Activated T-cell treated with anti-CD3 and anti-CD28 coated beads, Interleukin-2, amount 50 U/mL, for 72 hours (primary cell): Measurements from ENCODE around the gene NAV2. TPM values are rescaled to one million over a fixed set of nuclear protein-coding genes. Genes with fewer than 3 reads are reported as not detected.

Experiments
- ATAC-seq, 2 donors: fragments of 150-1000 bp; cut with Tn5 transposase; replicated peaks in 1 of 2; 2 replicates each; pipeline ENCODE4 v1.10.0; 2021; ENCODE audit warnings: moderate library complexity in 2 of 2, mild to moderate bottlenecking in 1 of 2
- DNase-seq, 2 donors: peaks; one replicate each; pipeline ENCODE4 v3.0.0; 2021 to 2022; ENCODE audit warnings: mixed read lengths in 1 of 2
- H3K27ac Mint-ChIP-seq: one replicate; pipeline ENCODE4 v1.8.0; 2022; ENCODE audit warnings: mild to moderate bottlenecking, moderate library complexity, mixed read lengths
- H3K27me3 Mint-ChIP-seq: one replicate; pipeline ENCODE4 v1.8.0; 2022; ENCODE audit warnings: low read depth, mixed read lengths
- H3K36me3 Mint-ChIP-seq, 2 donors: one replicate each; pipeline ENCODE4 v1.8.0; 2022; ENCODE audit warnings: mixed read lengths in 2 of 2, mild to moderate bottlenecking in 1 of 2; ENCODE audit not compliant: insufficient read depth in 2 of 2
- H3K4me1 Mint-ChIP-seq: one replicate; pipeline ENCODE4 v1.8.0; 2022; ENCODE audit warnings: low read depth, mixed read lengths
- H3K4me3 Mint-ChIP-seq, 2 donors: one replicate each; pipeline ENCODE4 v1.8.0; 2022; ENCODE audit warnings: mild to moderate bottlenecking in 2 of 2, mixed read lengths in 2 of 2, moderate library complexity in 2 of 2
- H3K9me3 Mint-ChIP-seq, 2 donors: one replicate each; pipeline ENCODE4 v1.8.0; 2022; ENCODE audit warnings: mixed read lengths in 2 of 2
- total RNA-seq, 2 donors: library from RNA; stranded (reverse); gene quantifications; one replicate each; pipeline ENCODE4 v1.2.3, GENCODE V29; 2022

Gene NAV2
- total RNA-seq, 2 donors from 2014 or later, result 1.8 to 2.0 TPM

- Mint-ChIP-seq H3K9me3 (no peaks in the 10 kb centered on the region), H3K4me3 (no peak overlapping the region), H3K27ac (no peak overlapping the region), H3K27me3 (peaks cover 48% of the 10 kb centered on the region), H3K36me3 (no peaks in the 10 kb centered on the region), H3K4me1 (peaks cover 10% of the 10 kb centered on the region)
- DNase-seq (no peak), ATAC-seq (no peak)
Measured at GRCh38 chr11:20087118-20087521, 374.5 kb downstream of the NAV2 start.

- peak overlapping the region in 1 of 2 donors; percentile 49 for H3K4me3 Mint-ChIP-seq
- peak overlapping the region; percentile 34 for H3K27ac Mint-ChIP-seq
- no peaks in the 10 kb centered on the region for H3K9me3 Mint-ChIP-seq
- peaks cover 38% of the 10 kb centered on the region for H3K27me3 Mint-ChIP-seq
- no peaks in the 10 kb centered on the region for H3K36me3 Mint-ChIP-seq
- DNase-seq, result no peak
- peaks cover 10% of the 10 kb centered on the region for H3K4me1 Mint-ChIP-seq
- peak; percentile 37 to 42 for ATAC-seq
Measured at GRCh38 chr11:20088397-20089225, 376.0 kb downstream of the NAV2 start.

GRCh38 chr11:20089367-20089766, 376.7 kb downstream of the NAV2 start:
- Mint-ChIP-seq H3K36me3 (no peaks in the 10 kb centered on the region), H3K27ac (no peak overlapping the region), H3K27me3 (peaks cover 38% of the 10 kb centered on the region), H3K9me3 (no peaks in the 10 kb centered on the region), H3K4me1 (peaks cover 10% of the 10 kb centered on the region), H3K4me3 (no peak overlapping the region)
- ATAC-seq (no peak), DNase-seq (no peak)

GRCh38 chr11:20089796-20090653, 377.4 kb downstream of the NAV2 start:
- no peak overlapping the region for H3K4me3 Mint-ChIP-seq
- no peaks in the 10 kb centered on the region for H3K36me3 Mint-ChIP-seq
- ATAC-seq, result no peak
- no peaks in the 10 kb centered on the region for H3K9me3 Mint-ChIP-seq
- DNase-seq, result no peak
- H3K27me3 Mint-ChIP-seq, result peaks cover 38% of the 10 kb centered on the region
- H3K27ac Mint-ChIP-seq, result no peak overlapping the region
- peaks cover 10% of the 10 kb centered on the region for H3K4me1 Mint-ChIP-seq

- peaks cover 10% of the 10 kb centered on the region for H3K4me1 Mint-ChIP-seq
- no peak overlapping the region for H3K4me3 Mint-ChIP-seq
- no peaks in the 10 kb centered on the region for H3K9me3 Mint-ChIP-seq
- H3K27me3 Mint-ChIP-seq, result peaks cover 38% of the 10 kb centered on the region
- no peak overlapping the region for H3K27ac Mint-ChIP-seq
- H3K36me3 Mint-ChIP-seq, result no peaks in the 10 kb centered on the region
- ATAC-seq, result no peak
- DNase-seq, result no peak
Measured at GRCh38 chr11:20090654-20091374, 378.2 kb downstream of the NAV2 start.

GRCh38 chr11:20093775-20094174, 381.1 kb downstream of the NAV2 start:
- H3K9me3 Mint-ChIP-seq, result no peaks in the 10 kb centered on the region

GRCh38 chr11:20095189-20095588, 382.6 kb downstream of the NAV2 start:
- Mint-ChIP-seq H3K36me3 (no peaks in the 10 kb centered on the region), H3K27me3 (peaks cover 17% of the 10 kb centered on the region), H3K4me1 (peaks cover 21% of the 10 kb centered on the region), H3K4me3 (no peak overlapping the region), H3K27ac (no peak overlapping the region), H3K9me3 (no peaks in the 10 kb centered on the region)
- ATAC-seq (no peak), DNase-seq (no peak)

More at GRCh38 chr11:20093775-20094174, 381.1 kb downstream of the NAV2 start:
- peaks cover 16% of the 10 kb centered on the region for H3K4me1 Mint-ChIP-seq
- peaks cover 29% of the 10 kb centered on the region for H3K27me3 Mint-ChIP-seq
- DNase-seq (no peak), ATAC-seq (no peak)
- H3K36me3 Mint-ChIP-seq, result no peaks in the 10 kb centered on the region
- no peak overlapping the region for H3K4me3 Mint-ChIP-seq
- no peak overlapping the region for H3K27ac Mint-ChIP-seq

GRCh38 chr11:20097319-20098221, 384.9 kb downstream of the NAV2 start:
- no peak for DNase-seq
- H3K27me3 Mint-ChIP-seq, result peaks cover 6% of the 10 kb centered on the region
- no peaks in the 10 kb centered on the region for H3K9me3 Mint-ChIP-seq
- no peak overlapping the region for H3K4me3 Mint-ChIP-seq
- H3K36me3 Mint-ChIP-seq, result no peaks in the 10 kb centered on the region
- ATAC-seq, result no peak
- H3K27ac Mint-ChIP-seq, result no peak overlapping the region
- peaks cover 22% of the 10 kb centered on the region for H3K4me1 Mint-ChIP-seq

- Mint-ChIP-seq H3K27ac (no peak overlapping the region), H3K27me3 (peaks cover 6% of the 10 kb centered on the region), H3K36me3 (no peaks in the 10 kb centered on the region), H3K4me1 (peaks cover 22% of the 10 kb centered on the region), H3K9me3 (no peaks in the 10 kb centered on the region), H3K4me3 (no peak overlapping the region)
- peak; percentile 73 to 82 for ATAC-seq
- peak; percentile 4 to 11 for DNase-seq
Measured at GRCh38 chr11:20099527-20099926, 386.9 kb downstream of the NAV2 start.

- Mint-ChIP-seq H3K36me3 (no peaks in the 10 kb centered on the region), H3K27ac (no peak overlapping the region), H3K27me3 (no peaks in the 10 kb centered on the region), H3K4me1 (peaks cover 18% of the 10 kb centered on the region), H3K9me3 (no peaks in the 10 kb centered on the region), H3K4me3 (no peak overlapping the region)
- no peak for ATAC-seq
- no peak for DNase-seq
Measured at GRCh38 chr11:20102397-20102796, 389.8 kb downstream of the NAV2 start.

GRCh38 chr11:20103281-20103680, 390.6 kb downstream of the NAV2 start:
- Mint-ChIP-seq H3K4me3 (no peak overlapping the region), H3K4me1 (peaks cover 16% of the 10 kb centered on the region), H3K27me3 (no peaks in the 10 kb centered on the region), H3K9me3 (no peaks in the 10 kb centered on the region), H3K27ac (no peak overlapping the region), H3K36me3 (no peaks in the 10 kb centered on the region)
- ATAC-seq (no peak), DNase-seq (no peak)

GRCh38 chr11:20105427-20105826, 392.8 kb downstream of the NAV2 start:
- H3K36me3 Mint-ChIP-seq, result no peaks in the 10 kb centered on the region
- DNase-seq (no peak), ATAC-seq (no peak)
- no peak overlapping the region for H3K4me3 Mint-ChIP-seq
- no peaks in the 10 kb centered on the region for H3K27me3 Mint-ChIP-seq
- H3K9me3 Mint-ChIP-seq, result no peaks in the 10 kb centered on the region
- H3K4me1 Mint-ChIP-seq, result no peaks in the 10 kb centered on the region
- H3K27ac Mint-ChIP-seq, result no peak overlapping the region
